HG02885 (cell line): ENCODE measurements around the gene RTN4RL2.
A peak's percentile ranks its signal among the peaks of the same experiment; 100 is the strongest.

ENCODE experiments used
- ATAC-seq: cut with Tn5 transposase; IDR thresholded peaks from one replicate; pipeline ENCODE4 v1.9.1; 2021; ENCODE audit warnings: mild to moderate bottlenecking; ENCODE audit not compliant: unreplicated experiment, poor library complexity

RTN4RL2 gene

GRCh38 chr11:57477507-57478189 is 17.3 kb downstream of the RTN4RL2 start:
- ATAC-seq: no peak

DNA sequence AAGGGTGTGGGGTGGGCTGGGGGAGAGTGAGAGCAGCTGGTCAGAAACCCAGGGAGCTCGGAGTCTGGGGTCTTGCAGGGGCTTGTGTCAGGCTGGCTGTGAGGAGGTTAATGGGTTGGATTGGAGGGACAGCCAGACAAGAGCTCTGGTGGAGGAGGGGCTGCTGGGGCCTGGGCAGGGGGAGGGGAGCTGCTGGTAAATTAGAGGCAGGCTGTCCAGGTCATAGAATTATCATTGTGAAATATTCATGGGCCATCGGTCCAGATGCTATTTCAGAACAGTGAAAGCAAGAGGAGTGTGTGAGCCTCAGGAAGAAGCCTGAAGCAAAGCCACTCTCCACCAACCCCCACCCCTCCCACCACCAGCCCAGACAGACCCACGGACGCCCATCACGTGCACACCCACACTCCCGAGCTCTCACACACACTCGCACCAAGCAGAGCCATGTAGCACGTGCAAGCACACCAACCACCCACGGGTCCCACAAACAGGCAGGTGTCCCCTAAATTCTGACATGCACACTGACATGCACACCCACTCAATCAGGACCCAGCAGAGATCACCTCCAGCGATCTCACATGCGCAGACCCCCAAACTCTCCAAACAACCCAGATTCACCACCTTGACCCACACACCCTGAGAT is 18.8 kb downstream of the RTN4RL2 start:
- ATAC-seq: no peak

DNA sequence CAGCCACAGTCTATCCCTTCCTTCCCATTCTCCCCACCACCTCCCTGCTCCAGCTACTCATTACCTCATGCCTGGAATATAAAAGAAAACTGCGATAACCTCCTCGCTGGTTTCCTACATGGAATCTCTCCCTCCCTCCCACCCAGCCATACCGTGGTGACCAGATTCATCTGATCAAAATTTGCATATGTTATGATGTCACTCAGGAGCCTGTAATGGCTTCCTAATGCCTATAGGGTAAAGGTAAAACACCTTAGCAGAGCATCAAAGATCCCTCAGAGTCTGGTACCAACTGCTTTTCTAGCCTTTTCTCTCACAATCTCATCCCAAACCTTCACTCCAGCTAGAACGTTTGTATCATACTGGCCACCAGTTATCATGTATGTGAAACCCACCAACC is 19.6 kb downstream of the RTN4RL2 start:
- no peak for ATAC-seq

GRCh38 chr11:57480409-57481137 is 20.2 kb downstream of the RTN4RL2 start:
- ATAC-seq: peak; percentile 45

DNA sequence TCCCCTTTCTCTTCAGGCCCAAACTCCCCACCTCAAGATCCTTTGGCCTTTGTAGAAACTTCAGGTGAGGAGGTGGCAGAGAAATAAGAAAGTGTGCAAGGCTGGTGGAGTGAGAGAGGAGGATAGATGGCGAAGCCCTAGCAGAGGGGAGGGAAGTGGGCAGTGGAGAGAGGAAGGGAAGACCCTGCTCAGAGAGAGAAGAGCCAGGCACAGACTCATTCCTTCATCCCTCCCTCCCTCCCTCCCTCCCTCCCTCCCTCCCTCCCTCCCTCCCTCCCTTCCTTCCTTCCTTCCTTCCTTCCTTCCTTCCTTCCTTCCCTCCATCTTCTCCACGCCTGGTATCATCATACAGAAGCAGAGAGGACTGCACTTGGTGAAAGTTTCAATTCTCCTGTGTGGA is 21.0 kb downstream of the RTN4RL2 start:
- no peak for ATAC-seq

DNA sequence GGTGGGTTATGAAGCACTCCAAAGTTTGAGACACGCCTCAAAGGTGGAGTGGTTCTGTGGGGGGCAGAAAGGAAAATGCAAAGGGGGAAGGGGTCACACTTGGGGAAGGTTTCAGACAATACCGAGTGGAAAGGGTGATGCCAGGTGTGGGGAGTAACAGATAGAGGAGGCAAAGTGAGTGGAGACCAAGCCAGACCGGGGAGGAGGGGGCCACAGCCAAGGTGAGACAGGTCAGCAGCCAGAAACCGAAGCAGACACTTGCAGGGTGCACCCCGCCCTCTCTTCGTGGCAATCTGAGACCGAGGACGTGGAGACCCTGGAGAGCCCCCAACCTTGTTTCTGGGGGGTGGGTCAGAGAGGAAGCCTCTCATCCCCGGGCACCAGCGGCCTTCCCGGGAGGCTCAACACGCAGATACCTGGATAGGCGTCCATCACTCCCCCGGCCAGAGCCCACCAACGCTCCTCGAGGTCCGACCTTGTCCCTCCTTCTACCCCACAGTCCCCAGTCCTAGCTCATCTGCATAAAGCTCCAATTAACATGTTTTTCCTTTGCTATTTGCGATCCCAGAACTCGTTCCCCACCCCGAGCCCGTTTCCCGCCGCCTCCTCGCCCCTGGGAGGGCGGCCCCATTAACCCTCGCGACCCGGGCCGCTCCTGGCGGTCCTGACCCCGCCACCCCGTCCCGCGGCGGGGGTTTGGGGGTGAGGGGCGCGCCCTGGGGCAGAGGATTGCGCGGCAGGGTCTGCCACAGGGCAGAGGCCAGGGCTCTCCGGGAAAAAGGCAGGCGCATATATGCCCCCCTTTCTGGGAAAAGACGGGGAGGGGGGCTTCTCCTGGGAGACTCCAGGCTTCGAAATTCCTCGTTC is 21.8 kb downstream of the RTN4RL2 start:
- ATAC-seq: no peak

DNA sequence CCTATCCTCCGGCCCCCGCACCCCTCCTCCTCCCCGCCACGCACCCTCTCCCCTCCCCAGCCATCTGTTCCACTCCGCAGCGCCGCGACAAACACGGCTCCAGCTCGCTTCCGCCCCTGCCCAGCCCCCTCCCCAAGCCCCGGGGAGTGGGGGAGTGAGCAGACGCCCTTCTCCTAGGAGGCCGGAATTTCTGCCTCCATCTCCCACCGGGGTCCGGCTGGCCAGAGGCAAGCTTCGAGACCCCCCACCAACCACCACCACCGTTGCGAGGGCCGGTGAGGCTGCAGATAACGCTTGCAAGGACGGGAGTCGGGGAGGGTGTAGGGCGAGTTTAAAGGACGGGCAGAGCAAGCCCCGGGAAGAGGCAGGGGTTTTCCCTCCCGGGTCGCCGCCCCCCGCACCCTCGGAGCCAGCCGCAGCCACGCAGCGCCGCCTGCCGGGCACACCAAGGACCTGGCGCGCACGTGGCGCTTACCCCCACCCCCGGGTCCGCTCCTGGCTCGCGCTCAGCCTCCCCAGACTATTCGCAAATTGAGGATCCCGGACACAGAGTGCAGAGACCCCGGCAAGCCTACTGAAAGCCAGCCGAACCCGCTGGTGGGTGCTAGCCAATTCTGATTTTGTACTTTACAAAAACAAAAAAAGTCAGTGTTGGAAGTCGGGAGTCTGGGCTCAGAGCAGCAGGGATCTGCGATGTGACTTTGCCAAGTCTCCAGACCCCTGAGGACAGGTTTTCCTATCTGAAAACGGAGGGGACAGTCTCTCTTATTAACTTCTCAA is 22.6 kb downstream of the RTN4RL2 start:
- peak; percentile 48 for ATAC-seq

GRCh38 chr11:57483562-57483918 is 23.2 kb downstream of the RTN4RL2 start:
- no peak for ATAC-seq

- peak; percentile 63 for ATAC-seq
Measured at GRCh38 chr11:57484141-57484710, 23.9 kb downstream of the RTN4RL2 start.

- no peak for ATAC-seq
Measured at GRCh38 chr11:57485217-57485990, 25.1 kb downstream of the RTN4RL2 start.

- no peak for ATAC-seq
Measured at GRCh38 chr11:57487021-57487778, 26.9 kb downstream of the RTN4RL2 start.

GRCh38 chr11:57487920-57488659 is 27.8 kb downstream of the RTN4RL2 start:
- ATAC-seq: no peak

- no peak for ATAC-seq
Measured at GRCh38 chr11:57490456-57491248, 30.3 kb downstream of the RTN4RL2 start.

DNA sequence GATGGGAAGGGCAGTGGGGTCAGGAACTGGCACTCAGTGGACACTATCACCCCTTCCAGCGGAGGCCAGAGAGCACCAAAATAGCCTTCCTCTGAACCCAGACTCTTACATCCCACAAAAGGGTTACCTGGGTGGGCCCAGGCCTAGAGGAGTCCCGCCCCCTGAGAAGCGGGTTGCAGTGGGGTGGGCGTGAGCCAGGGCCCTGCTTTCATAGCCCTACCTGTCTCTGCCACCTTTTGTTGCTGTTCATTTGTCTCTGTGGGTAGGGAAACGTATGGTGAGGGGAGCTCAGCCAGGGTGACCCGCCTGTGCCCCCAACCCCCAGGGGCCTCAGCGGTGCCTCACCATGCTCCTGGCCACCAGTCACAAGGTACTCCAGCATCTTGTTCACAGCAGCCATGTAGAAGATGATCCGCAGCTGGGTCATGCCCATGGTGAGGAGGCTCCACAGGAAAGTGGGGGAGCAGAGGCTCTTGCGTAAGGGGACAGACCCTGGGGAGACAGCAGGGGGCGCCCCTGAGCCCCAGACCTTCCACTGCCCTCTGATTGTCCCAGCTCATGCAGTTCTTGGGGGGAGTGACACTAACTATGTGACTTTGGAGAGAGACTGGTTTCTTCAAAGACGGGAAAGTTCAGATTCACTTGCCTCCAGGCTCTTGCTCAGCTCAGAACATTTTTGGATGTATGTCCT is 31.2 kb downstream of the RTN4RL2 start:
- peak; percentile 62 for ATAC-seq

DNA sequence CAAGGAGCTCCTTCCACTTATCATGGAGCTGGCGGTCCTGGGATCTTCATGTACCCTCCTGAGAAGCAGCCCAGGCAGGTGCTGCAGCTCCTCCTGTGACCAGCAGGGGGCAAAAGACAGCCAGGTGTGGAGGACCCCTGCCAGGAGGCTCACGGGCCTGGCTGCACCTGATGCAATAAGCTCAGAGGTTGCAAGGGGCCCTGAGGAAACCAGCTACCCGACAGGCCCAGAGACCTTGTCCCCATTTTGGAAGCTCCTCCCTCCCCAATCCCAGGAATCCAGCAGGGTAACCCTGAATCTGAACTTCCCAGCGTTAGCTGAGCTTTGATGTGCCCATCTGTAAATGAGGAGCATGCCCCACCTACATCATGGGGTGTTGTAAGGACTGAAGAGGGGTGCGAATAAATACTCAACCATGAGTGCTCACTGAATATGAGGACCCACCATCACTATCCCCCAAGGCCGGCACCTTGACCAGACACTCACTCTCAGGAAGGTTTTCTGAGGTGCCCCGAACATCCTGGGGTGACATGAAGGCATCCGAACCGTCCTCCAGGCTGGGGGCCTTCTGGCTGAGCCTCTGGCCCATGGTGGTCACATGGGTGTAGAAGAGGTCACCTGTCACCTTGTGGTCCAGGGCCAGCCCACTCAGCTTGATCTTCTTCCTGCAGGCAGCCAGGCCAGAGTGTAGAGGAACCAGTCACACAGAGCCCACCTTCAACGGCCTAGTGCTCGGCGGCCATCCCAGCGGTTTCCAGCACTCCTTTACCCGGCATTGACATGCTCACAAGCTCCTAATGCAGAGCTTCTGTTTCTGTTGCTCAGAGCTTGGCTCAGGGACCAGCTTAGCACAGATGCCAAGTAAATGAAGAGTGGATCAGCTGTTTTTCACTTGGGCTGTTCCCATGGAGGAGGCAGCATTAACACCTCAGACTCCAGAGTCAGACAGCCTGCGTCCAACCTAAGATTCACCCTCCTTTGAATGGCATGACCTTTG is 33.5 kb downstream of the RTN4RL2 start:
- ATAC-seq: peak; percentile 84
